Measurements from ENCODE around the gene TNS3. TPM values are rescaled to one million over a fixed set of nuclear protein-coding genes. Genes with fewer than 3 reads are reported as not detected.
A peak's percentile ranks its signal among the peaks of the same experiment; 100 is the strongest.

TNS3 gene
- total and polyA plus RNA-seq, 2 donors (not counting 1 experiment from before 2014, with no cell fraction given): 11.4 to 77.5 TPM

- peaks cover 42 to 50% of the 10 kb centered on the region in 2 donors for H3K4me1 ChIP-seq (ENCODE audit: control insufficient read depth in 2 of 2, insufficient read depth in 2 of 2, low read length in 2 of 2)
- H3K4me3 ChIP-seq (ENCODE audit: control extremely low read depth in 1 of 5, extremely low read depth in 1 of 5, insufficient read depth in 1 of 5, low read depth in 2 of 5, low read length in 4 of 5): peak overlapping the region in 3 of 5 experiments; percentile 1 to 38 (median 13)
Measured at GRCh38 chr7:47493976-47494911, 87.7 kb downstream of the TNS3 start.

More at GRCh38 chr7:47493976-47494911, 87.7 kb downstream of the TNS3 start:
- intact Hi-C loops (cut with micrococcal nuclease): loop anchor here (2.0 kb wide), 1 partner anchor 13 kb away; no protein-coding TSS in a partner anchor
- H3K4me3 Mint-ChIP-seq: peak overlapping the region; percentile 66
- H3K9me3 ChIP-seq (ENCODE audit: control extremely low read depth in 1 of 3, control insufficient read depth in 2 of 3, insufficient read depth in 1 of 3, low read length in 2 of 3): peaks cover 0 to 3% (median 0%) of the 10 kb centered on the region in 3 donors
- WGBS (ENCODE audit: insufficient coverage): 20% methylated on average over 10 of the region's 14 CpGs
- CTCF ChIA-PET: interaction anchor here (0.7 to 1.8 kb wide), 3 partner anchors 9 to 50 kb away, joined by 3 to 4 read pairs (median 4); no protein-coding TSS in a partner anchor
- no peak overlapping the region for H3K27ac ChIP-seq (ENCODE audit: low read length in 2 of 2)
- peak overlapping the region; percentile 64 for H3K4me2 ChIP-seq (replicated peaks; ENCODE audit: low read depth, low read length, poor library complexity, severe bottlenecking)
- peak overlapping the region; percentile 43 for H2AFZ ChIP-seq (ENCODE audit: insufficient read depth, low read depth, low read length, poor library complexity, severe bottlenecking)
- peaks cover 41% of the 10 kb centered on the region for H3K79me2 ChIP-seq (ENCODE audit: control insufficient read depth, insufficient read depth, low read length)
- POLR2A ChIA-PET: interaction anchor here (1.2 kb wide), 1 partner anchor 9 kb away, joined by 3 read pairs; no protein-coding TSS in a partner anchor
- peak overlapping the region; percentile 34 for H3K9ac ChIP-seq (ENCODE audit: low read length)
- peaks cover 57% of the 10 kb centered on the region for H3K4me1 Mint-ChIP-seq
- no peaks in the 10 kb centered on the region for H3K27me3 Mint-ChIP-seq
- H3K27me3 ChIP-seq (replicated peaks in 1 of 4; ENCODE audit: control extremely low read depth in 1 of 4, control insufficient read depth in 3 of 4, insufficient read depth in 4 of 4, low read length in 3 of 4): no peaks in the 10 kb centered on the region
- H3K9me3 Mint-ChIP-seq (ENCODE audit: insufficient read depth): no peaks in the 10 kb centered on the region
- ATAC-seq (ENCODE audit: low read depth): no peak
- H4K20me1 ChIP-seq (ENCODE audit: control insufficient read depth, insufficient read depth, low read length, poor library complexity, severe bottlenecking): peaks cover 9% of the 10 kb centered on the region
- H3K27ac Mint-ChIP-seq: peak overlapping the region; percentile 18
- DNase-seq: no peak
- TF ChIP-seq CTCF (IDR thresholded peaks at IDR 0.05): no peak
- peaks cover 0 to 6% of the 10 kb centered on the region in 2 experiments for H3K36me3 ChIP-seq (replicated peaks in 1 of 2; ENCODE audit: control extremely low read depth in 1 of 2, control insufficient read depth in 1 of 2, extremely low read depth in 1 of 2, insufficient read depth in 2 of 2, low read length in 1 of 2)

All from B cell (primary cell).